ENCODE data around the gene CHST11.

Gene CHST11

GRCh38 chr12:104604070-104604994 is 147.6 kb downstream of the CHST11 start:
- DNase-seq (ENCODE audit: low read depth, low spot score): peak; percentile 94
- in situ Hi-C loops (cut with HindIII; ENCODE audit: low sequenced_read_pairs): no loop called here
- no peak for TF ChIP-seq CTCF (IDR thresholded peaks at IDR 0.05; ENCODE audit: low read depth, low read length)
- no peak overlapping the region for H3K4me3 ChIP-seq (ENCODE audit: low read depth, low read length)

- no peak for DNase-seq (ENCODE audit: low read depth, low spot score)
- in situ Hi-C loops (cut with HindIII; ENCODE audit: low sequenced_read_pairs): no loop called here
- no peak overlapping the region for H3K4me3 ChIP-seq (ENCODE audit: low read depth, low read length)
- no peak for TF ChIP-seq CTCF (IDR thresholded peaks at IDR 0.05; ENCODE audit: low read depth, low read length)
Observed at GRCh38 chr12:104604995-104605675, 148.4 kb downstream of the CHST11 start.

- H3K4me3 ChIP-seq (ENCODE audit: low read depth, low read length): no peak overlapping the region
- no peak for DNase-seq (ENCODE audit: low read depth, low spot score)
- no peak for TF ChIP-seq CTCF (IDR thresholded peaks at IDR 0.05; ENCODE audit: low read depth, low read length)
- in situ Hi-C loops (cut with HindIII; ENCODE audit: low sequenced_read_pairs): no loop called here
Observed at GRCh38 chr12:104605685-104606084, 148.9 kb downstream of the CHST11 start.

- in situ Hi-C loops (cut with HindIII; ENCODE audit: low sequenced_read_pairs): no loop called here
- no peak overlapping the region for H3K4me3 ChIP-seq (ENCODE audit: low read depth, low read length)
- no peak for TF ChIP-seq CTCF (IDR thresholded peaks at IDR 0.05; ENCODE audit: low read depth, low read length)
- DNase-seq (ENCODE audit: low read depth, low spot score): no peak
Observed at GRCh38 chr12:104608998-104609397, 152.2 kb downstream of the CHST11 start.

GRCh38 chr12:104609445-104609844 is 152.7 kb downstream of the CHST11 start:
- no peak for TF ChIP-seq CTCF (IDR thresholded peaks at IDR 0.05; ENCODE audit: low read depth, low read length)
- in situ Hi-C loops (cut with HindIII; ENCODE audit: low sequenced_read_pairs): no loop called here
- DNase-seq (ENCODE audit: low read depth, low spot score): no peak
- no peak overlapping the region for H3K4me3 ChIP-seq (ENCODE audit: low read depth, low read length)

GRCh38 chr12:104610513-104611235 is 153.9 kb downstream of the CHST11 start:
- in situ Hi-C loops (cut with HindIII; ENCODE audit: low sequenced_read_pairs): no loop called here

More at GRCh38 chr12:104610513-104611235, 153.9 kb downstream of the CHST11 start:
- H3K4me3 ChIP-seq (ENCODE audit: low read depth, low read length): no peak overlapping the region
- DNase-seq (ENCODE audit: low read depth, low spot score): no peak
- no peak for TF ChIP-seq CTCF (IDR thresholded peaks at IDR 0.05; ENCODE audit: low read depth, low read length)

Data from astrocyte of the spinal cord (primary cell).